Naive thymus-derived CD4-positive, alpha-beta T cell (primary cell): ENCODE measurements around the gene CDYL. TPM values are rescaled to one million over a fixed set of nuclear protein-coding genes. Genes with fewer than 3 reads are reported as not detected.

ENCODE experiments used
- ATAC-seq: fragments of 150-1000 bp; cut with Tn5 transposase; 2 replicates; pipeline ENCODE4 v1.10.0; 2021; ENCODE audit warnings: mild to moderate bottlenecking, moderate library complexity
- CTCF ChIA-PET: fragments of 350-600 bp; sonication (Branson Sonifier 250); formaldehyde crosslinking; loops from one replicate; lab custom pipeline; 2021; ENCODE audit warnings: antibody characterized with exemption; lab: Charles Lee
- POLR2A ChIA-PET: fragments of 350-600 bp; sonication (Branson Sonifier 250); formaldehyde crosslinking; loops from one replicate; lab custom pipeline; 2021; ENCODE audit warnings: antibody characterized with exemption, inconsistent platforms; lab: Charles Lee
- DNase-seq, 9 donors: peaks; one replicate each; pipeline versions ENCODE4 v3.0.0 to v3.0.0-alpha.2; 2020 to 2022; ENCODE audit warnings: mixed read lengths in 1 of 9
- H3K27ac ChIP-seq: one replicate; pipeline ENCODE4 v1.7.0; 2013; ENCODE audit warnings: mild to moderate bottlenecking, low read depth, low read length, moderate library complexity
- H3K27me3 ChIP-seq, 2 donors: one replicate each; pipeline ENCODE4 v1.7.0; 2013; ENCODE audit warnings: low read length in 2 of 2, mild to moderate bottlenecking in 2 of 2, moderate library complexity in 2 of 2; ENCODE audit not compliant: control insufficient read depth in 2 of 2, insufficient read depth in 2 of 2
- H3K36me3 ChIP-seq, 3 experiments: 1 replicate in 2 of 3; 2 replicates in 1 of 3; pipeline ENCODE4 v1.7.0; 2013; ENCODE audit warnings: low read length in 3 of 3, mild to moderate bottlenecking in 3 of 3, moderate library complexity in 1 of 3; ENCODE audit not compliant: insufficient read depth in 3 of 3, control insufficient read depth in 2 of 3
- H3K4me1 ChIP-seq, 2 donors: one replicate each; pipeline ENCODE4 v1.7.0; 2013; ENCODE audit warnings: low read length in 2 of 2, mild to moderate bottlenecking in 2 of 2, moderate library complexity in 1 of 2; ENCODE audit not compliant: control insufficient read depth in 2 of 2, insufficient read depth in 2 of 2
- H3K4me3 ChIP-seq: 2 replicates; pipeline ENCODE4 v1.7.0; 2013; ENCODE audit warnings: mild to moderate bottlenecking, low read length
- H3K9me3 ChIP-seq, 3 experiments: 1 replicate in 2 of 3; 2 replicates in 1 of 3; pipeline ENCODE4 v1.7.0; 2013; ENCODE audit warnings: low read length in 3 of 3; ENCODE audit not compliant: control insufficient read depth in 2 of 3
- H3K27ac Mint-ChIP-seq, 9 donors: one replicate each; pipeline ENCODE4 v1.8.0; 2020 to 2022; ENCODE audit warnings: mixed read lengths in 9 of 9, mild to moderate bottlenecking in 8 of 9, moderate library complexity in 5 of 9, inconsistent platforms in 2 of 9
- H3K27me3 Mint-ChIP-seq, 5 donors: one replicate each; pipeline ENCODE4 v1.8.0; 2021 to 2022; ENCODE audit warnings: mixed read lengths in 5 of 5, mild to moderate bottlenecking in 1 of 5
- H3K36me3 Mint-ChIP-seq, 5 donors: one replicate each; pipeline ENCODE4 v1.8.0; 2020 to 2022; ENCODE audit warnings: mixed read lengths in 5 of 5, mild to moderate bottlenecking in 3 of 5, inconsistent platforms in 1 of 5
- H3K4me1 Mint-ChIP-seq, 7 donors: one replicate each; pipeline ENCODE4 v1.8.0; 2020 to 2022; ENCODE audit warnings: mixed read lengths in 7 of 7, mild to moderate bottlenecking in 3 of 7, inconsistent platforms in 1 of 7
- H3K4me3 Mint-ChIP-seq, 10 donors: one replicate each; pipeline ENCODE4 v1.8.0; 2020 to 2022; ENCODE audit warnings: mild to moderate bottlenecking in 10 of 10, mixed read lengths in 10 of 10, moderate library complexity in 6 of 10, inconsistent platforms in 2 of 10
- H3K9me3 Mint-ChIP-seq, 11 donors: one replicate each; pipeline ENCODE4 v1.8.0; 2020 to 2022; ENCODE audit warnings: mixed read lengths in 11 of 11, mild to moderate bottlenecking in 4 of 11, inconsistent platforms in 1 of 11, moderate library complexity in 1 of 11
- intact Hi-C, 2 donors: fragments of 100-400 bp; cut with micrococcal nuclease; formaldehyde crosslinking; loops; one replicate each; pipeline ENCODE4 v1.15.1; 2023
- polyA plus RNA-seq, 2 donors: library from polyadenylated mRNA; unstranded; fragments of 300-500 nt; fragmentation: Illumina TruSeq; gene quantifications; one replicate each; pipeline ENCODE4 v1.2.3, GENCODE V29; 2021
- total RNA-seq, 6 experiments: library from RNA in 5 of 6; stranded (reverse) in 5 of 6; gene quantifications; 1 replicate in 5 of 6; 2 replicates in 1 of 6; pipeline ENCODE4 v1.2.3 and lab custom pipeline; 2021 to 2026

The CDYL gene
- total and polyA plus RNA-seq, 7 experiments from 2014 or later, result 3.6 to 43.3 (median 32.3) TPM

DNA sequence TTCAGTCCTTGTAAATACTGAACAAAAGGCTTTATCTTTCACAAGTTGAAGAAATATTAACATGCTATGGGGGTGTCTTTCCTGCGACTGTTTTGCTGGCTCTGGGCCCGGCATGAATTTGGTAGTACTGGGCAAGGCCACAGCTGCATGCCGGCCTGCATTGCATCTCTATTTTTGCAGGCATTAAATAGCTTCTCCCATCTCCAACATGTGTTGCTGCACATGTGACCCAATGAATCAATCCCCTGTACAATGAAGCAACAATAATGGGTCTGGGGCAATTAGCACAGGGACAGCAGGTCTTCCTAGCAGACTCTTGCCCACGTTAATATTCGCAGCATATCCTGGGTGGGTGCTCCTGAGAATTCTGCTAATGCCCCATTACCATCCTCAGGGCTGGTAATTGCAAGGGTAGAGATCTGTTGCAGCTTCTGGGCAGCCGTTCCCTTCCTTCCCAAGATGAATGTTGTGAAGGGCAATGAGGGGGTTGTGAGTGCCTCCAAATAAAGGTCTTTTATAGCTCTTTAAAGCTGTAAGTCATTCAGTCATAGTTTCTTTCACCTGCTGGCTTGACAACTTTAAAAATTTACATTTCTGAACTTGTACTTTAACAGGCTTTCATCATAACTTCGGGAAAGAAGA is 24.3 kb upstream of the CDYL start:
- POLR2A ChIA-PET, result interaction anchor here (0.7 kb wide), 1 partner anchor 1592 kb away, joined by 3 read pairs; no protein-coding TSS in a partner anchor
- ATAC-seq (no peak), DNase-seq (no peak)

DNA sequence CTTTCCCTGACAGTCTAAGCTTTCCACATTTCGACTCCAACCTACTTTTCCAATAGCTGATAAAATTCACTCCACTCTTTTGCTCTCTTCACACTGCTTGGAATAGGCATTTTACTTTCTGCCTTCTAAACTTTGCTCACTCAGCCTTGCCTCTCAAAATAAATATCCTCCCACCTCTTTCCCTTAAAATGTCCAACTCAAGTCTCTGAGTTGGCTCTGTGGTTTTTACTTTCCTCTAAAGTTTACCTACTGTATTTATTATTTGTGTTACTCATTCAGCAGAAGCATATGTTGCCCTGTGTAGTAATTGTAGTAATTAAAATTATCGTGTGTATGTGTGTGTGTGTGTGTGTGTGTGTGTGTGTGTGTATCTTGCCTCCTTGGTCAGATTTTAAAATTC is 20.0 kb upstream of the CDYL start:
- intact Hi-C loops, result no loop called here
- no peak for ATAC-seq
- CTCF ChIA-PET, result no interaction called here

More for the DNA sequence above, 24.3 kb upstream of the CDYL start:
- H3K27me3 Mint-ChIP-seq, result peaks cover 5 to 13% (median 10%) of the 10 kb centered on the region in 5 donors
- H3K36me3 ChIP-seq, result no peaks in the 10 kb centered on the region
- H3K9me3 Mint-ChIP-seq, result peaks cover 0 to 2% (median 0%) of the 10 kb centered on the region in 11 donors
- H3K36me3 Mint-ChIP-seq, result no peaks in the 10 kb centered on the region
- CTCF ChIA-PET, result no interaction called here
- intact Hi-C loops, result no loop called here
- H3K4me1 Mint-ChIP-seq, result no peaks in the 10 kb centered on the region
- no peak overlapping the region for H3K27ac ChIP-seq
- H3K27me3 ChIP-seq, result peaks cover 0 to 4% of the 10 kb centered on the region in 2 donors
- H3K9me3 ChIP-seq, result no peaks in the 10 kb centered on the region
- no peak overlapping the region for H3K27ac Mint-ChIP-seq
- no peak overlapping the region for H3K4me3 Mint-ChIP-seq
- H3K4me3 ChIP-seq, result no peak overlapping the region
- H3K4me1 ChIP-seq, result no peaks in the 10 kb centered on the region

DNA sequence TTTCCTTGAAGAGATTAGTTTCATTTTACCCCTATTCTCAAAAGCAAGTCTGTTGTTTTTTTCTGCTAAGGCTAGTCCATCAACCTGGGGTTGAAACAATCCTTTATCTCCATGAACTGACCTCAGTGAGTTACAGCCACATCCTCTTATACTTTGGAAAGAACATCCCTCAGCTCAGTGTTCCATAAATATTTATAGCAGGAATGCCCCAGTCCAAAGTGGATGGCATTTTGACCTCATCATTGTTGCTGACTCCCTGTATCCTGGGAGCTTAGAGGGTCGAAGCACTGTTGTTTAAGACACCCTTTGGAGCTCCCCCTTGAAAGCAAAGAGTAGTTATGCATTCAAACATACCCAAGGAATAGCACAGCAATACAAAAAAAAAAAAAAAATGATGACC is 16.2 kb upstream of the CDYL start:
- no peak for ATAC-seq
- intact Hi-C loops, result no loop called here
- CTCF ChIA-PET, result interaction anchor here (0.6 to 0.7 kb wide), 2 partner anchors 40 to 948 kb away, joined by 3 to 4 read pairs; no protein-coding TSS in a partner anchor
- Histone ChIP-seq H3K27ac (no peak overlapping the region), H3K4me3 (no peak overlapping the region), H3K9me3 (no peaks in the 10 kb centered on the region), H3K36me3 (no peaks in the 10 kb centered on the region), H3K4me1 (no peaks in the 10 kb centered on the region), H3K27me3 (no peaks in the 10 kb centered on the region)
- Mint-ChIP-seq H3K4me3 (no peak overlapping the region), H3K9me3 (peaks cover 0 to 44% (median 21%) of the 10 kb centered on the region in 11 donors), H3K36me3 (peaks cover 0 to 23% (median 6%) of the 10 kb centered on the region in 5 donors), H3K27me3 (peaks cover 14 to 38% (median 26%) of the 10 kb centered on the region in 5 donors), H3K4me1 (no peaks in the 10 kb centered on the region), H3K27ac (no peak overlapping the region)
- no peak for DNase-seq
- POLR2A ChIA-PET, result no interaction called here

More for the DNA sequence above, 20.0 kb upstream of the CDYL start:
- peaks cover 15 to 25% (median 17%) of the 10 kb centered on the region in 5 donors for H3K27me3 Mint-ChIP-seq
- peaks cover 0 to 11% (median under 1%) of the 10 kb centered on the region in 11 donors for H3K9me3 Mint-ChIP-seq
- POLR2A ChIA-PET, result interaction anchor here (1.2 kb wide), 1 partner anchor 20 kb away, joined by 3 read pairs; the partner anchor contains the start of gene CDYL
- no peak overlapping the region for H3K27ac ChIP-seq
- peaks cover 0 to 4% of the 10 kb centered on the region in 2 donors for H3K27me3 ChIP-seq
- no peaks in the 10 kb centered on the region for H3K9me3 ChIP-seq
- no peak for DNase-seq
- no peak overlapping the region for H3K27ac Mint-ChIP-seq
- H3K4me1 ChIP-seq, result no peaks in the 10 kb centered on the region
- no peak overlapping the region for H3K4me3 ChIP-seq
- no peaks in the 10 kb centered on the region for H3K36me3 ChIP-seq
- H3K4me3 Mint-ChIP-seq, result no peak overlapping the region
- H3K4me1 Mint-ChIP-seq, result no peaks in the 10 kb centered on the region
- H3K36me3 Mint-ChIP-seq, result peaks cover 0 to 7% (median 0%) of the 10 kb centered on the region in 5 donors

DNA sequence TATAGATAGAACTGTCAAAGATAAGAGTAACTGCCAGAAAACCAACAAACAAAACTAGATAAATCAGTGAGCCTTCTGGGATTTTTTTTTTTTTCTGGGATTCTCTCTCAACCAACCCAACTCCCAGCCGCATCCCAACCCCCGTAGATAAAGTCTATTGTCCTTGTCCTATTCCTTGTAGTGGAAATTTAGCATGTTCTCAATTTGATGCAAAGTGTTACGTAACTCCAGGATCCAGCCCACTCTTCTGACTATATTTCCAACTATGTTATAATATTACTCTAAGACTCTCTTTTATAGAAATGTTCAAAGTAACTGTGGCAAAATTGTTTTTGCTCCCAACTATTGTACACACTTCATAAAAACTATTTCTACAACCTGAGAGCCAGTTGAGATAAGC is 15.4 kb upstream of the CDYL start:
- ChIA-PET CTCF (interaction anchor here (0.7 kb wide), 1 partner anchor 948 kb away, joined by 4 read pairs; no protein-coding TSS in a partner anchor), POLR2A (interaction anchor here (0.5 kb wide), 1 partner anchor 12 kb away, joined by 3 read pairs; no protein-coding TSS in a partner anchor)
- Histone ChIP-seq H3K36me3 (no peaks in the 10 kb centered on the region), H3K4me1 (no peaks in the 10 kb centered on the region), H3K9me3 (no peaks in the 10 kb centered on the region), H3K27ac (no peak overlapping the region), H3K27me3 (no peaks in the 10 kb centered on the region), H3K4me3 (no peak overlapping the region)
- Mint-ChIP-seq H3K9me3 (peaks cover 0 to 47% (median 23%) of the 10 kb centered on the region in 11 donors), H3K36me3 (peaks cover 0 to 23% (median 6%) of the 10 kb centered on the region in 5 donors), H3K4me1 (no peaks in the 10 kb centered on the region), H3K4me3 (no peak overlapping the region), H3K27me3 (peaks cover 12 to 33% (median 26%) of the 10 kb centered on the region in 5 donors), H3K27ac (no peak overlapping the region)
- intact Hi-C loops, result no loop called here
- ATAC-seq (no peak), DNase-seq (no peak)

- H3K27me3 Mint-ChIP-seq, result peaks cover 14 to 29% (median 21%) of the 10 kb centered on the region in 5 donors
- H3K36me3 ChIP-seq, result no peaks in the 10 kb centered on the region
- no peak overlapping the region for H3K27ac Mint-ChIP-seq
- H3K27me3 ChIP-seq, result no peaks in the 10 kb centered on the region
- intact Hi-C loops, result no loop called here
- H3K4me3 Mint-ChIP-seq, result no peak overlapping the region
- ChIA-PET CTCF (no interaction called here), POLR2A (no interaction called here)
- no peak for ATAC-seq
- H3K36me3 Mint-ChIP-seq, result peaks cover 0 to 23% (median 6%) of the 10 kb centered on the region in 5 donors
- DNase-seq, result no peak
- H3K4me1 Mint-ChIP-seq, result no peaks in the 10 kb centered on the region
- H3K9me3 ChIP-seq, result no peaks in the 10 kb centered on the region
- no peak overlapping the region for H3K4me3 ChIP-seq
- H3K27ac ChIP-seq, result no peak overlapping the region
- H3K4me1 ChIP-seq, result no peaks in the 10 kb centered on the region
- H3K9me3 Mint-ChIP-seq, result peaks cover 0 to 56% (median 25%) of the 10 kb centered on the region in 11 donors
These were observed 13.9 kb upstream of the CDYL start for GRCh38 chr6:4762294-4762693.

DNA sequence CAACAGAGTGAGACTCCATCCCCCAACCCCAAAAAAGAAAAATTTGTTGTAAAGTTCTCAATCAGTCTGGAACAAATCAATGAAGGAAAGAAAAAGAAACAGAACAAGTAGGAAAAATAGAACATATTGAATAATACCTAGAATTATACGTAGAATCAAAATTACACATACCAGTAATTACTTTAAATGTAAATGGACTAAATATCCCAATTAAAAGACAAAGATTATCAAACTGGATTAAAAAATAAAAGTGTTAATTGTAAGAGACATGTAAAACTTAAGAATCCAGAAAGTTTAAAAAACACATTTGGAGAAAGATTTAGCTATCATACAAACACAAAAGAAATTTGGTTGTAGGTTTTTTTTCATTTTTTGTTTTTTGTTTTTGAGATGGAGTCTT is 12.3 kb upstream of the CDYL start:
- CTCF ChIA-PET, result no interaction called here
- Histone ChIP-seq H3K36me3 (no peaks in the 10 kb centered on the region), H3K4me3 (no peak overlapping the region), H3K9me3 (no peaks in the 10 kb centered on the region), H3K27me3 (no peaks in the 10 kb centered on the region), H3K4me1 (no peaks in the 10 kb centered on the region), H3K27ac (no peak overlapping the region)
- H3K9me3 Mint-ChIP-seq, result peaks cover 0 to 56% (median 25%) of the 10 kb centered on the region in 11 donors
- no peaks in the 10 kb centered on the region for H3K4me1 Mint-ChIP-seq
- DNase-seq, result no peak
- H3K27ac Mint-ChIP-seq, result no peak overlapping the region
- no peak overlapping the region for H3K4me3 Mint-ChIP-seq
- no peak for ATAC-seq
- H3K27me3 Mint-ChIP-seq, result peaks cover 16 to 29% (median 21%) of the 10 kb centered on the region in 5 donors
- intact Hi-C loops, result no loop called here
- peaks cover 0 to 23% (median 6%) of the 10 kb centered on the region in 5 donors for H3K36me3 Mint-ChIP-seq
- POLR2A ChIA-PET, result no interaction called here
